HL-60 (cell line): Measurements from ENCODE around the gene CHCHD6.

Source experiments
- DNase-seq, 2 experiments: peaks; one replicate each; pipeline ENCODE4 v3.0.0-alpha.2; 2010 to 2020; ENCODE audit warnings: low read depth in 1 of 2, low spot score in 1 of 2
- H3K27ac ChIP-seq: fragments of 250-450 bp; sonication (Bioruptor Pico); replicated peaks from 2 replicates; pipeline ENCODE4 v1.5.1; 2020; ENCODE audit warnings: mild to moderate bottlenecking, moderate library complexity
- H3K27me3 ChIP-seq: fragments of 250-450 bp; sonication (Bioruptor Pico); 2 replicates; pipeline ENCODE4 v1.5.1; 2021; ENCODE audit warnings: mild to moderate bottlenecking, moderate library complexity; ENCODE audit not compliant: insufficient read depth, poor library complexity, severe bottlenecking
- H3K4me3 ChIP-seq: replicated peaks from 2 replicates; pipeline ENCODE4 v1.5.1; 2011; ENCODE audit warnings: mild to moderate bottlenecking, control low read depth, low read length; ENCODE audit not compliant: insufficient read depth
- CTCF ChIP-seq: IDR thresholded peaks from one replicate; pipeline ENCODE4 v1.5.1; 2011; ENCODE audit warnings: low read length, control low read depth, inconsistent platforms; ENCODE audit not compliant: insufficient read depth
- GABPA ChIP-seq: IDR thresholded peaks from 2 replicates; pipeline ENCODE4 v1.6.1; 2012; ENCODE audit warnings: low read depth
- POLR2AphosphoS5 ChIP-seq: IDR thresholded peaks from 2 replicates; pipeline ENCODE4 v1.6.1; 2012; ENCODE audit warnings: low read depth
- REST ChIP-seq: IDR thresholded peaks from 2 replicates; pipeline ENCODE4 v1.6.1; 2012; ENCODE audit warnings: low read depth; ENCODE audit not compliant: insufficient replicate concordance
- SPI1 ChIP-seq: IDR thresholded peaks from 2 replicates; pipeline ENCODE4 v1.6.1; 2012; ENCODE audit warnings: low read depth, mild to moderate bottlenecking, borderline replicate concordance

CHCHD6 gene

GRCh38 chr3:126691765-126692164 is 12.3 kb upstream of the CHCHD6 start:
- Histone ChIP-seq H3K4me3 (no peak overlapping the region), H3K27me3 (peaks cover 5% of the 10 kb centered on the region), H3K27ac (no peak overlapping the region)
- DNase-seq, result no peak
- TF ChIP-seq CTCF (no peak), GABPA (no peak), POLR2AphosphoS5 (no peak), SPI1 (no peak), REST (no peak)

- TF ChIP-seq REST, result no peak
- TF ChIP-seq POLR2AphosphoS5, result no peak
Measured at GRCh38 chr3:126692858-126693257, 11.2 kb upstream of the CHCHD6 start.

GRCh38 chr3:126693921-126694320 is 10.1 kb upstream of the CHCHD6 start:
- peaks cover 3% of the 10 kb centered on the region for H3K27me3 ChIP-seq

More at GRCh38 chr3:126692858-126693257, 11.2 kb upstream of the CHCHD6 start:
- H3K4me3 ChIP-seq, result no peak overlapping the region
- H3K27me3 ChIP-seq, result peaks cover 5% of the 10 kb centered on the region
- H3K27ac ChIP-seq, result no peak overlapping the region
- DNase-seq, result no peak

More at GRCh38 chr3:126693921-126694320, 10.1 kb upstream of the CHCHD6 start:
- Histone ChIP-seq H3K27ac (no peak overlapping the region), H3K4me3 (no peak overlapping the region)
- TF ChIP-seq GABPA, result no peak
- TF ChIP-seq SPI1, result no peak
- TF ChIP-seq POLR2AphosphoS5, result no peak
- no peak for TF ChIP-seq REST
- no peak for TF ChIP-seq CTCF
- no peak for DNase-seq
